Activated naive CD8-positive, alpha-beta T cell treated with anti-CD3 and anti-CD28 coated beads, Interleukin-2, amount 10 ng/mL, durations not matched to agents 7 days and 5 days (primary cell): Measurements from ENCODE around the gene PTGDR. TPM values are rescaled to one million over a fixed set of nuclear protein-coding genes. Genes with fewer than 3 reads are reported as not detected.

Experiments used
- ATAC-seq: fragments of 150-1000 bp; cut with Tn5 transposase; one replicate; pipeline ENCODE4 v1.10.0; 2021; ENCODE audit warnings: low read depth, moderate library complexity
- POLR2A ChIA-PET: fragments of 350-600 bp; sonication (Branson Sonifier 250); formaldehyde crosslinking; loops from one replicate; lab custom pipeline; 2021; ENCODE audit warnings: antibody characterized with exemption; lab: Charles Lee
- DNase-seq: peaks from one replicate; pipeline ENCODE4 v3.0.0; 2021
- H3K27ac Mint-ChIP-seq: one replicate; pipeline ENCODE4 v1.8.0; 2022; ENCODE audit warnings: mild to moderate bottlenecking, mixed read lengths
- H3K27me3 Mint-ChIP-seq: one replicate; pipeline ENCODE4 v1.8.0; 2022; ENCODE audit warnings: mild to moderate bottlenecking, moderate library complexity, mixed read lengths
- H3K36me3 Mint-ChIP-seq: one replicate; pipeline ENCODE4 v1.8.0; 2021; ENCODE audit warnings: mild to moderate bottlenecking, mixed read lengths
- H3K4me1 Mint-ChIP-seq: one replicate; pipeline ENCODE4 v1.8.0; 2021; ENCODE audit warnings: mixed read lengths
- H3K4me3 Mint-ChIP-seq: one replicate; pipeline ENCODE4 v1.8.0; 2022; ENCODE audit warnings: mild to moderate bottlenecking, moderate library complexity, mixed read lengths
- H3K9me3 Mint-ChIP-seq: one replicate; pipeline ENCODE4 v1.8.0; 2021; ENCODE audit warnings: mixed read lengths
- total RNA-seq, 2 experiments: library from RNA; stranded (reverse); gene quantifications; one replicate each; pipeline ENCODE4 v1.2.3, GENCODE V29; 2021

Gene PTGDR
- total RNA-seq, 2 experiments from 2014 or later = 2.6 to 3.1 TPM

DNA sequence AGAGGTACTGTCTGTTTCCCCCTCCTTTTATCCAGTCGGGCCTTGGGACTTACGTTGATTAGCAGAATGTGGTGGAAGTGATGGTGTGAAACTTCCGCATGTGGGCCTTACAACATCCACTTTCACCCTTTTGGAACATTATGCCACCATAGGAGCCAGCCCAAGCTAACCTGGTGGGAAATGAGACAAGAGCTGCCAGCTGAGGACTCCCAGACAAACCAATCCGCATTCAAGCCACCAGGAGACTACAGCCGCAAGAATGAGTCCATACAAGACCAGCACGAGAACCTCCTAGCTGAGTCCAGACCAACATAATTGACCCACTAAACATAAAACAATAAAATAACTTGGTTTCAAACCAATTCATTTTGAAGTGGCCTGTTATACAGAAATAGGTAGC is 37.5 kb downstream of the PTGDR start:
- Mint-ChIP-seq H3K4me3 (no peak overlapping the region), H3K36me3 (peaks cover 55% of the 10 kb centered on the region), H3K27ac (no peak overlapping the region), H3K9me3 (no peaks in the 10 kb centered on the region), H3K4me1 (peaks cover 63% of the 10 kb centered on the region), H3K27me3 (no peaks in the 10 kb centered on the region)
- DNase-seq = no peak
- POLR2A ChIA-PET = interaction anchor here (1.2 to 3.8 kb wide), 2 partner anchors 9 to 47 kb away, joined by 3 to 24 read pairs; partner anchors contain the start of gene PTGER2
- no peak for ATAC-seq

DNA sequence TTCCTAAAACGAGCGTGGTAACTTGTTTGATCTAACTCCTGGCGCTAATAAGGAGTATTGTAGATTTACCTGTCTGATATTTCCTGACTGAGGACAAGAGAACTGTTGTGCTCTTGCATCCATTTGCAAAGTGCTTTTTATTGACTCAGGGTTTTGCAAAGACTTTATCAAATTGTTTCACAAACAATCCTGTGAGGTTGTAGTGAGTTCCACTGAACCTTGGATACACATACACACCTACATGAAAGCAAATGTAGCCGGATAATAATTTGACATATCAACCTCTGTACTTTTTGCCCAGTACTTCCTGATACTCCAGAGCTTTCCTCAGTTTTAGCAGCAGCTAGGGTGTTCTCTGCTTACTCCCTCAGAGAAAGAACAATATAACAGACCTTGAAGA is 39.9 kb downstream of the PTGDR start:
- Mint-ChIP-seq H3K27me3 (no peaks in the 10 kb centered on the region), H3K9me3 (no peaks in the 10 kb centered on the region), H3K4me3 (no peak overlapping the region), H3K27ac (peak overlapping the region; percentile 54), H3K4me1 (peaks cover 68% of the 10 kb centered on the region), H3K36me3 (peaks cover 60% of the 10 kb centered on the region)
- DNase-seq = no peak
- POLR2A ChIA-PET = interaction anchor here (0.7 kb wide), 1 partner anchor 9 kb away, joined by 3 read pairs; no protein-coding TSS in a partner anchor
- no peak for ATAC-seq

DNA sequence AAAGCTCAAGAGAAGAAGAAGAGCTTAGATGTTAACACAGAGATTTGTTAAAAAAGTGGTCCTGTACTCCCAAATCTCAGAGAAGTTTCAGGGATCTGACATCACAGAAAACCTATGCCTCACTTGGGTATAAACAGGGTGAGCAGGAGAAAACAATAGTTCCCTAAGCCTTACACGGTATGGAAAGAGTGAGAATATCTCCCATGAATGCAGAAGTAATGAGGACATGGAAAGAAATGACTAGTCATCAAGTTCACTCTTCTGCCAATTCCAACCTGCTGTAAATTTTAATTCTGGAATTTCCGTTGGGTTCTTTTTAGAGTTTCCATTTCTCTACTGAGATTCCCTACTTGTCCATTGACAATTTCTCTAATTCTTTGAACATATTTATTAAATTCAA is 40.4 kb downstream of the PTGDR start:
- POLR2A ChIA-PET = interaction anchor here (0.7 kb wide), 1 partner anchor 9 kb away, joined by 3 read pairs; no protein-coding TSS in a partner anchor
- no peak overlapping the region for H3K27ac Mint-ChIP-seq
- H3K4me1 Mint-ChIP-seq = peaks cover 67% of the 10 kb centered on the region
- H3K27me3 Mint-ChIP-seq = no peaks in the 10 kb centered on the region
- no peak for DNase-seq
- no peak for ATAC-seq
- no peaks in the 10 kb centered on the region for H3K9me3 Mint-ChIP-seq
- H3K36me3 Mint-ChIP-seq = peaks cover 59% of the 10 kb centered on the region
- H3K4me3 Mint-ChIP-seq = no peak overlapping the region

DNA sequence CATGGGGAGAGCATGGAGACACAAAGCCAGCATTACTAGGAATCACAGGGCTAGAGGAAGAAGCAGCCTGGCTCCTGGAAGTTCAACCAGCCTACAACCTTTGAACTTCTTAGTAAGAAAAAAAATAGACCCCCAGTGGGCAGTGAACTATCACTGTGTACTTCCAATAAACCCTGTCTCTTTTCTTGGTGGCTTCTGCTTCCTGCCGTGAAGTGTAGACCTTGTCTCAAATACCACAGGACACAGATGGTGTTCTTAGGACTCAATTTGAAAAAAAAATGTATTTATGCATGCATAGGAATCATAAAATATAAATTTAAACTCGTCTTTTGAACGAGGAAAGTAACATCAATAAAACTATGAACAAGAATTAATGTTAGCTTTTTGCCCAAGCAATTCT is 43.0 kb downstream of the PTGDR start:
- Mint-ChIP-seq H3K9me3 (no peaks in the 10 kb centered on the region), H3K27me3 (no peaks in the 10 kb centered on the region), H3K36me3 (peaks cover 69% of the 10 kb centered on the region), H3K27ac (peak overlapping the region; percentile 73), H3K4me1 (peaks cover 63% of the 10 kb centered on the region), H3K4me3 (peak overlapping the region; percentile 97)
- ATAC-seq = no peak
- no peak for DNase-seq
- POLR2A ChIA-PET = interaction anchor here (0.7 to 12.0 kb wide), 4 partner anchors 33 to 114 kb away, joined by 3 to 225 read pairs (median 4); no protein-coding TSS in a partner anchor

DNA sequence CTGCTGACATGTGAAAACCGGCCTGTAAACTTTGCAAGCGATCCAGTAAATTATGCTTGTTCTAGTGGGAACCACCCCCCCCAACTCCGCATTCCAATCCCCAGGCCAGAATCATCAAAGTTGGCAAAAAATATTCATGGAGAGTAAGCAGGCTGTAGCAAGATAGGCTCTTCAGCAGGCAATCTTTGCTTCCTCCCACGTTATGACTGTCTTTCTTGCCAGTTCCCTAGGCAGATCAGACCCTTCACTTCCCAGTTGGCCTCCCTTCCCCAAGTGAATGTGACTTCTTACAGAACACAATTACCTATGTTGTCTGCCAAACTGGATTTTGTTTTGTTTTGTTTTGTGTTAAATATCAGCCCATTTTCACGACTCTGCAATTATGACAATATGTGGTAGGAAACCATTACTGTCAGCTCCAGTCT is 45.4 kb downstream of the PTGDR start:
- DNase-seq (no peak), ATAC-seq (no peak)
- POLR2A ChIA-PET = interaction anchor here (0.6 to 12.0 kb wide), 8 partner anchors 8 to 452 kb away, joined by 4 to 225 read pairs (median 25); partner anchors contain the start of gene GNG2
- peaks cover 58% of the 10 kb centered on the region for H3K4me1 Mint-ChIP-seq
- no peaks in the 10 kb centered on the region for H3K9me3 Mint-ChIP-seq
- peak overlapping the region; percentile 97 for H3K4me3 Mint-ChIP-seq
- H3K36me3 Mint-ChIP-seq = peaks cover 77% of the 10 kb centered on the region
- peak overlapping the region; percentile 97 for H3K27ac Mint-ChIP-seq
- H3K27me3 Mint-ChIP-seq = no peaks in the 10 kb centered on the region

DNA sequence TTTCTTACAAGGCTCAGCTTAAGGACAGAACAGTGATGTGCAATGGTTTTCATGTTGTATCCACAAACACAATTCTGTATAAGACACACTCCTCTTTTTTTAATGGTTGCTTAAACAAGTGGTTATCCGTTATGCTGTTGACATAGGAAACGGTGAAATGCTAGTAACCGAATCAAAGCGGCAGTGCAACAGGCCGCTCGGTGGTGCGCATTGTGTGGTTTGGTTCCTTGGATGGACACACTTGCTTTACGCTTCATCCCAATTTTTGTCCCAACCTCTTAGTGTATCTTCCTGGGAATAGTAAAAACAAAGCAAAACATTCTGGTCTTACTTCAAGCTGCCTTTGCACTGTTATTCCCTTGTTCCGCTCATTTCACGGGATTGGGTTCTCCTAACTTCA is 46.0 kb downstream of the PTGDR start:
- no peaks in the 10 kb centered on the region for H3K9me3 Mint-ChIP-seq
- peak overlapping the region; percentile 97 for H3K4me3 Mint-ChIP-seq
- peaks cover 56% of the 10 kb centered on the region for H3K4me1 Mint-ChIP-seq
- peak overlapping the region; percentile 97 for H3K27ac Mint-ChIP-seq
- no peak for DNase-seq
- no peaks in the 10 kb centered on the region for H3K27me3 Mint-ChIP-seq
- ATAC-seq = no peak
- POLR2A ChIA-PET = interaction anchor here (0.7 to 12.0 kb wide), 23 partner anchors 8 to 452 kb away, joined by 3 to 225 read pairs (median 6); partner anchors contain the start of genes ERO1A, GNG2, GPR137C and TXNDC16
- peaks cover 76% of the 10 kb centered on the region for H3K36me3 Mint-ChIP-seq

DNA sequence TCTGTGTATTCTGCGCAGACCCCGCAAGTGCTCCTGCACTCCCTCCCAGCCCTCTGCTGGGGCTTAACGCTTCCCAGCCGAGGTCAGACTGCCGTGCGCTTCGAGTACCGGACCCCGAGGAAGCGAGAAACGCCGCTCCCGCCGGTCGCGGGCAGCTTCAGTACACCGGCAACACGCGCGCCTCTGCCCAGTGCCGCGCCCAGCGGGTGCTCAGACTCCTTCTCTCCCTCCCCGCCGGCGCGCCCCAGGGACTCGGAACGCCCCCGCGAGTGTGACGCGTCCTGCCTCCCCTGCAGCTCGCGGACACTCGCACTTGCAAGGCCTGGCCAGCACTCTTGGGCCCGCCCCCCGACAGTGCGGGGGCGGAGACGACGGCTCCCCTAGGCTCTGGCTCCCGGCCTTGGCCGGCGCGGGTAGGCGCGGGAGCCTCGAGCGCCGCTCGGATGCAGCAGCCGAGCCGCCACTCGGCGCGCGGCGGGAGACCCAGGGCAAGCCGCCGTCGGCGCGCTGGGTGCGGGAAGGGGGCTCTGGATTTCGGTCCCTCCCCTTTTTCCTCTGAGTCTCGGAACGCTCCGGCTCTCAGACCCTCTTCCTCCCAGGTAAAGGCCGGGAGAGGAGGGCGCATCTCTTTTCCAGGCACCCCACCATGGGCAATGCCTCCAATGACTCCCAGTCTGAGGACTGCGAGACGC is 46.6 kb downstream of the PTGDR start, which contains the start of gene PTGER2:
Gene PTGER2 (plus strand): TSS at position 410 of the 692 bp plus-strand sequence. CDS start 237 bp downstream, at position 647.
- DNase-seq (peak; percentile 94), ATAC-seq (peak; percentile 91)
- POLR2A ChIA-PET = interaction anchor here (0.7 to 12.0 kb wide), 27 partner anchors 7 to 453 kb away, joined by 3 to 225 read pairs (median 5); partner anchors contain the start of genes ERO1A, GNG2, GPR137C and TXNDC16
- peak within 1 kb of the TSS; percentile 97 for H3K4me3 Mint-ChIP-seq
- peak within 1 kb of the TSS; percentile 97 for H3K27ac Mint-ChIP-seq
- H3K27me3 Mint-ChIP-seq = no peaks in the 10 kb centered on the region
- H3K36me3 Mint-ChIP-seq = peaks cover 77% of the 10 kb centered on the region
- H3K9me3 Mint-ChIP-seq = no peaks in the 10 kb centered on the region
- H3K4me1 Mint-ChIP-seq = peaks cover 56% of the 10 kb centered on the region

DNA sequence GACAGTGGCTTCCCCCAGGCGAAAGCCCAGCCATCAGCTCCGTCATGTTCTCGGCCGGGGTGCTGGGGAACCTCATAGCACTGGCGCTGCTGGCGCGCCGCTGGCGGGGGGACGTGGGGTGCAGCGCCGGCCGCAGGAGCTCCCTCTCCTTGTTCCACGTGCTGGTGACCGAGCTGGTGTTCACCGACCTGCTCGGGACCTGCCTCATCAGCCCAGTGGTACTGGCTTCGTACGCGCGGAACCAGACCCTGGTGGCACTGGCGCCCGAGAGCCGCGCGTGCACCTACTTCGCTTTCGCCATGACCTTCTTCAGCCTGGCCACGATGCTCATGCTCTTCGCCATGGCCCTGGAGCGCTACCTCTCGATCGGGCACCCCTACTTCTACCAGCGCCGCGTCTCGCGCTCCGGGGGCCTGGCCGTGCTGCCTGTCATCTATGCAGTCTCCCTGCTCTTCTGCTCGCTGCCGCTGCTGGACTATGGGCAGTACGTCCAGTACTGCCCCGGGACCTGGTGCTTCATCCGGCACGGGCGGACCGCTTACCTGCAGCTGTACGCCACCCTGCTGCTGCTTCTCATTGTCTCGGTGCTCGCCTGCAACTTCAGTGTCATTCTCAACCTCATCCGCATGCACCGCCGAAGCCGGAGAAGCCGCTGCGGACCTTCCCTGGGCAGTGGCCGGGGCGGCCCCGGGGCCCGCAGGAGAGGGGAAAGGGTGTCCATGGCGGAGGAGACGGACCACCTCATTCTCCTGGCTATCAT is 47.3 kb downstream of the PTGDR start:
- Mint-ChIP-seq H3K9me3 (no peaks in the 10 kb centered on the region), H3K36me3 (peaks cover 82% of the 10 kb centered on the region), H3K4me3 (peak overlapping the region; percentile 97)

DNA sequence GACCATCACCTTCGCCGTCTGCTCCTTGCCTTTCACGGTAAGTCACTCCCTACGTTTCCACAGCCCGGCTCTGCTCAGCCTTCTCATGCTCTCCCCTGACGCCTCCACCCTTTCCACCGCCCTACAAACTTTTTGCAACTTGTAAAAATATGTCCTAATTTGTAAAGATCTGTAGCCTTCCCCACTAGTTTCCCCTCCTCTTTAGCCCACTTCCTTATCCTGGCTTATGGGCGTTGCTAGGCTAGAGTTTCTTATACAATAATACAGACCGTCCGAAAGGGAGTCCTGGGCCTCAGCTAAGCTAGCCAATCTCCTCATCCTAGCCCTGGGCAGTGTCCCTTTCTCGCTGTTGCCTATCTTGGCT is 47.8 kb downstream of the PTGDR start:
- Mint-ChIP-seq H3K27me3 (no peaks in the 10 kb centered on the region), H3K4me1 (peaks cover 57% of the 10 kb centered on the region), H3K9me3 (no peaks in the 10 kb centered on the region), H3K4me3 (peak overlapping the region; percentile 97), H3K27ac (peak overlapping the region; percentile 97), H3K36me3 (peaks cover 84% of the 10 kb centered on the region)
- peak; percentile 2 for ATAC-seq
- POLR2A ChIA-PET = interaction anchor here (0.6 to 12.0 kb wide), 8 partner anchors 11 to 454 kb away, joined by 3 to 225 read pairs (median 25); partner anchors contain the start of gene GNG2
- DNase-seq = no peak

More for the DNA sequence above, 47.3 kb downstream of the PTGDR start:
- POLR2A ChIA-PET = interaction anchor here (0.6 to 12.0 kb wide), 24 partner anchors 10 to 453 kb away, joined by 3 to 225 read pairs (median 6); partner anchors contain the start of genes ERO1A, GNG2, GPR137C and TXNDC16
- no peaks in the 10 kb centered on the region for H3K27me3 Mint-ChIP-seq
- peak; percentile 70 for DNase-seq
- ATAC-seq = peak; percentile 30
- peak overlapping the region; percentile 97 for H3K27ac Mint-ChIP-seq
- H3K4me1 Mint-ChIP-seq = peaks cover 55% of the 10 kb centered on the region

DNA sequence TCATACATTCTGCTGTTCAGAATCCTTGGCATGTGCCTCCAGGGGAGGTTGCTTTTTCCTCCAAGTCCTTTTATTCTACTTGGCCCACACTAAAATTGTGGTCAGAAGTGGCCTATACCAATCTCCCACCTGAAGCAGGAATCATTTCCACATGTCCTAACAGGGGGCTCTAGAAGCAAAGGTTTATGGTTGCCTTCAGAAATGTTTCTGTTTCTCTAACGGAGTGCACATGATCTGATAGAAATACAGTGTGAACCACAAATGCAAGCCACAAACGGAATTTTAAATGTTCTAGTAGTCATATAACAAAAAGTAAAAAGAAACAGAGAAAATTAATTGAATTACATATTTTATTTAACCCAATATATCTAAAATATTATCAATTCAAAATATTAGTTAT is 50.6 kb downstream of the PTGDR start:
- Mint-ChIP-seq H3K9me3 (peaks cover 8% of the 10 kb centered on the region), H3K4me3 (peak overlapping the region; percentile 97), H3K27me3 (no peaks in the 10 kb centered on the region), H3K4me1 (peaks cover 49% of the 10 kb centered on the region), H3K36me3 (peaks cover 90% of the 10 kb centered on the region), H3K27ac (peak overlapping the region; percentile 97)
- no peak for ATAC-seq
- no peak for DNase-seq
- POLR2A ChIA-PET = interaction anchor here (0.8 to 12.0 kb wide), 12 partner anchors 8 to 236 kb away, joined by 3 to 225 read pairs (median 4); no protein-coding TSS in a partner anchor

DNA sequence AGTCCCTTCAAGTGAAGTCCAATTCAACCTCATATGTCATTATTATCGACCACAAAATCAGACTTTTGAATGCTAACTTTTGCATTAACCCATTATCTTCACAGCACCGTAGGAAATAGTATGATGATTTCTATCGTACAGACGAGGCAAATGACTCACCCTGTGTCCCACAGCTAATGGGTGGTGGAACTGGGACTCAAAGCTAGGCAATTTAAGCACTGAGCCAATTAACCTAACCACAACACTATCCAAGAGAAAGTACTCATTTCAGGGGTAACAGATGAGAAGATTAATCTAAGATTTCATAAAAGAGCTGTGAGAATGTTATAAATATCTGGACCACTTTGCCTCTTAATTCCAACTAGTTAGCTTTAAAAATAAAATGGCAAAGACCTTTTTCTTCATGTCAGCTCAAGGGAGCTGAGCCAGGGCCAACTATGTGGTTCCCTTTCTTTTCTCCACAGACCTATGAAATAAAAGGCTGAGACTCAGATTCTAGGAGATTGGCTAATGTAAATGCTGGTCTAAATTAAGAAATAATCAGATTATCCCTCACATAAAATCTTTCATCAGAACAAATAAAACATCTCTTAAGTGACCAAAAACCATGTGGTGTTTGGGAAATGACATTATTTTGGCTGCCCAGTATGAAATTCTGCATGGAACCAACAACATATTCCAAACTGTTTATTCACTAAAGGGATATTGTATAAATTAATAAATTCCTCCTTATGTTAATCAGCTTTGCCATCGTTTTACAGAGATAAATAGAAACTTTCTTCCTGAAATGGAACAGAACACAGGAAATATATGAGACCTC is 51.5 kb downstream of the PTGDR start:
- peak overlapping the region; percentile 89 for H3K27ac Mint-ChIP-seq
- peaks cover 8% of the 10 kb centered on the region for H3K9me3 Mint-ChIP-seq
- H3K4me3 Mint-ChIP-seq = peak overlapping the region; percentile 91
- H3K36me3 Mint-ChIP-seq = peaks cover 91% of the 10 kb centered on the region
- H3K4me1 Mint-ChIP-seq = peaks cover 53% of the 10 kb centered on the region
- DNase-seq (no peak), ATAC-seq (no peak)
- POLR2A ChIA-PET = interaction anchor here (1.0 to 12.0 kb wide), 7 partner anchors 13 to 235 kb away, joined by 3 to 225 read pairs (median 6); no protein-coding TSS in a partner anchor
- no peaks in the 10 kb centered on the region for H3K27me3 Mint-ChIP-seq

DNA sequence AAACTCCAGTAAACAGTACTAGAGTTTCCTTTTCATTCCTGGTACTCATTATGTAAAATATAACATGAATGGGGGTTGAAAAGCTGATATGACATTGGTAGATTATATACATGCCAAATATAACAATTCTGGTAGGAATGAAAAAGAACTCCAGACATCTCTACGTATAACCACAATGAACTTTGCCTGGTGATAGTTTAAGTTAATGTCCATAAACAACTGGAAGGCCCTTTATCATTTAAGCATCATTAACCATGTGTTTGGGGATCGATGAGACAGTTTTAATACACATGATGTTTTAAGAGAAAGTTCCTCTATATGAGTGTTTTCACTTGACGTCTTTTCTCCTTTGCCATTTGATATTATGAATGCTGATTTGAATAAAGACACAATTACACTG is 52.4 kb downstream of the PTGDR start:
- Mint-ChIP-seq H3K27ac (peak overlapping the region; percentile 56), H3K4me1 (peaks cover 62% of the 10 kb centered on the region), H3K4me3 (peak overlapping the region; percentile 91), H3K27me3 (no peaks in the 10 kb centered on the region), H3K9me3 (peaks cover 8% of the 10 kb centered on the region), H3K36me3 (peaks cover 88% of the 10 kb centered on the region)
- DNase-seq (no peak), ATAC-seq (no peak)
- POLR2A ChIA-PET = interaction anchor here (1.0 to 12.0 kb wide), 3 partner anchors 12 to 84 kb away, joined by 6 to 225 read pairs (median 129); no protein-coding TSS in a partner anchor
